ENCODE data around the gene SLC6A12.

SLC6A12 gene

DNA sequence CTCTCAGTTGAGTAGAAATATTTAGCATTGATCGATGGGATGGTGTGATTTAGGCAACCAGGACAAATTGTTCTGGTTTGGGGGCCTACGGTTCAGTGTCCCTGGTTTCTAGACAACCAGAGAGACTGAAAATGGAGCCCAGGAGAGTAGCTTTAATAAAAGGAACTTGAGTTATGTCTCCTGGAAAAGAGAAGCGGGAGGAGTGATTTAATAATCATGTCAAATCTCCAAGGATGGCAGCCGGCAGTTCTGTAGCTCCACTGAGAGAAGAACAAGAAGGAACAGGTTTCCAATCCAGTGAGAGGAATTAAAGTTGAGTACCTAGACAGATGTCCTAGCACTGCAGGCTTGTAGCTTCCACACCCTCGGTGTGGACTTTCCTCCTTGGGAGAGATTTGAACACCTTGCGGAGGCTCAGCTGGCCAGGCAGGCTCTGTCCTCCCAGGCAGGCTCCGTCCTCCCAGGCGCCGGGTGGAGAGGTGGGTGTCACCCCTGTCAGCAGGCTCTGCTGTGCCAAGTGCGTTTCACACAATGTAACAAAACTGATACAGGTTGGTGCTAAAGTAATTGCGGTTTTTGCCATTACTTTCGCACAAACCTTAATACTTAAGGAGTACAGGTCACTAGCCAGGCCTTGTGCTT lies 45.9 kb downstream of the SLC6A12 start:
- no peak overlapping the region for H3K4me3 ChIP-seq (ENCODE audit: low read length)
- no peak for TF ChIP-seq ZNF274 (IDR thresholded peaks at IDR 0.05; ENCODE audit: low read depth, low read length)

DNA sequence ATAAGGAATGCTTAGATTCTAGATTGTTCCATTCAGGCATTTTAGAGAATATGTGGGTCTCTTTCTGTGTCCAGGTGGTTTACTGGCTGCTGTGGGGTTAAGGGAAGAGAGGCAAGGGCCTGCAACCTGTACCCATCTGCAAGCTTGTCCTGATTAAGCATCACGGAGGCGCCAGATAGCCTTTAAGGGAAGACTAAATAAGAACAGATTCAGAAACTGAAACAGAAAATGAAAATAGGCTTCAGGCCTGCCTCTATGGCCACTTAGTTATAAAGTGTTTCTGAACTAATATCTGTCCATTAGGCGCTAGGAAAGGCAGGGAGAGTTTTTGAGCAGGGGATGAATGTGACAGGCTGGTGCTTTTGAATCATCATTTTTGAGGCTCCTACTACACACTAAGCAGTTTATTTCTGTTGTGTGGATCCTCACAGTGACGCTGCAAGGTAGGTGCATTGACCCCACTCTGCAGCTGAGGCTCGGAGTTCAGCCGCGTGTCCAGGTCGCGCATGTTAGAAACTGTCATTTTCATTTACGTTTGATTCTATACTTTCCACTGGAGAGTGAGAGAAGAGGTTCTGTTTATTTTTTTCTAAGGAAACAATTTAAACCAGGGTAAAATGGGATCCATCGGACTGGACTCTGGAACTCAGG lies 47.4 kb downstream of the SLC6A12 start:
- TF ChIP-seq ZNF274 (IDR thresholded peaks at IDR 0.05; ENCODE audit: low read depth, low read length), result no peak
- no peak overlapping the region for H3K4me3 ChIP-seq (ENCODE audit: low read length)

DNA sequence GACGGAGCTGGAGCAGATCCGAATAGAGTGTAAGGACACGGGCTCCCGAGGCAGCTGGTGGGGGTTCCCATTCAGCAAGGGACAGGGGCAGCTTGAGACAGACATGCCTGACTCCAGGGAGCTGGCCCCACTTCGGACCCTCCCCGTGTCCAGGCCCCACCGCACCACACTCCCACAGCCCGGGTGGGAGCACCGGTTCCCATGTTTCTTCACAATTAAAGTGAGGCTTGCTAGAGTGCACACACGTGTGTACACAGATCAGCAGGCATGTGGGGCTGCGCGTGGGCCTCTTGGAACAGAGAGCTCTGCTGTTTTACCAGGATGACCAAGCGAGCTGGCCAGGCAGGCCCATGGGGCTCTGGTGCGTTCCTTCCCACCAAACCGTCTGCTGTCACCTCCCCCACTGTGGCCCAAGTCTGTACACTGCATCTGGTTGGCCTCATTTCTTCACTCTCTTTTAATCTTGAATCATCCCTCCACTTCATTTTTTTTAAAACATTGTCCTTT lies 48.0 kb downstream of the SLC6A12 start:
- no peak for TF ChIP-seq ZNF274 (IDR thresholded peaks at IDR 0.05; ENCODE audit: low read depth, low read length)
- no peak overlapping the region for H3K4me3 ChIP-seq (ENCODE audit: low read length)

DNA sequence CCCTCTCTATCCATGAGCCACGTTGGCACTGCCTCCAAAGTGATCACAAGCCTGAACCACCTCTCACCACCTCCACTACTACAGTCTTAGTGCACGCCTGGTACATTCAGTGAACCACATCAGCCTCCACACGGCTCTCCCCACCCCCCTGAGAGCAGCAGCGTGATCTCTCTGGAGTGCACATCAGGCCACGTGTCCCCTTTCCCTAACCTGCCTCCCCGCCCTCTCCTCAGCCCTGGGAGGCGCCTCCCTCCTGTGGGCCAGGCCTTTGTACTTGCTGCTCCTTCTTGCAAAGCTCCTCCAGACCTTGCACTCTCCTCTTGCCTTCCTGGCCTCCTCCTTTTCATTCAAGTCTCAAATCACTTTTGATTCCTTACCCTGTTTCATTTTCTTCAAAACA lies 49.8 kb downstream of the SLC6A12 start:
- no peak for TF ChIP-seq ZNF274 (IDR thresholded peaks at IDR 0.05; ENCODE audit: low read depth, low read length)
- H3K4me3 ChIP-seq (ENCODE audit: low read length), result no peak overlapping the region

DNA sequence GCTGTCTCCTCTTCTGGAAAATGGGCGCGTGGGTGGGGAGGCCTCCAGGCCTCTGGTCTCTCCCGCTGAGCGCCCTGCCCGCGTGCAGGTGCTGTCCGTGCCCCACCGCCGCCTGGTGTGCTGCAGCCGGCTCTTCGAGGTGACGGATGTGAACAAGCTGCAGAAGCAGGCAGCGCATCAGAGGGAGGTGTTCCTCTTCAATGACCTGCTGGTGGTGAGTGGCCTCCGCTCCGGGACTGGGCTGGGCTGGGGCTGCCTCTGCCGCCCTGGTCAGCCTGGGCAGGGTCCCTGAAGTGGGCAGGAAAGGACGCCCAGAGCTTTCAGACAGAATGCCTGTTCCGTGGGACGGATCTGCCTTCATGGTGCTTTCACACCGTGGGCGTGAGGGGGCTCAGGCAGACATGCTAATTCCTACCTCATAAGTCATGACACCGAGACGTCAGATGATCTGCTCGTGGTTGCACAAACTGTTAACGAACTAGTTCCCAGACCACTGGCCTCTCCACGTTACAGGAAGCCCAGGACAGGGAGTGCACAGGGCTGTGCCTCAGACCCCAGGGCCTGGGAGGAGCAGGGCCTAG lies 50.5 kb downstream of the SLC6A12 start:
- H3K4me3 ChIP-seq (ENCODE audit: low read length), result no peak overlapping the region
- no peak for TF ChIP-seq ZNF274 (IDR thresholded peaks at IDR 0.05; ENCODE audit: low read depth, low read length)

DNA sequence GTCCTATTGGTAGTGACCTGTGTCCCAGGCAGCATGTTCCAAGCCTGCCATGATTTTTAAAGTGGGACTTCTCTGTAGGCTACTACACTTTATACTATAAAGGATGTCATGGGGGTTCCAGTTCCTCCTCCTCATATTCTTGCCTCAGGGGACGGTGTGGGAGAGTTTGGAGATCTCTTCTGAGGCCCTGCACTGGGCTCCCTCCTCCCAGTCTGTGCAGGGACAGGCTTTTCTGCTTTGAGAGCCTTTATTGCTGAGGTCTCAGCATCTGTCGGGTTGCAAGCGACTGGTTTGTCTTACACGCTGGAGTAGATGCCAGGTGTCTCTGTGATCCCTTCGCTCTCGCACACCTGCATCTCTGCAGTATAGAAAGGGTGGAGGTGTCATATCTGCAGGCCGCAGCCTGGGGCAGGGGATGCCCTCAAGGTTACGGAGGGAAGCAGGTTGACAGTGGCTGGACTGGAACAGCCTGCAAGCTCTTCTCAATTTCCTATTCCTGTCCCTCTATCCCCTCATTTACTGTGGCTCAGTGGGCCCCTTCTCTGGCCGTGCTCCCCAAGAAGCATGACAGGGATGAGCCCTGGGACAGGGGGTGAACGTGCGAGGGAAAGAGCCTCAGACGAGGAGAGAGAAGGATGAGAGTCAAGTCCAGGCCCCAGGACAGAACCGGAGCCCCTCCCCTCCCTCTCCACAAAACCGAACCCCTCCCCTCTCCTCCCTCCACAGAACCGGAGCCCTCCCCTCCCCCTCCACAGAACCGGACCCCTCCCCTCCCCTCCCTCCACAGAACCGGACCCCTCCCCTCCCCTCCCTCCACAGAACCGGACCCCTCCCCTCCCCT lies 51.3 kb downstream of the SLC6A12 start:
- no peak for TF ChIP-seq ZNF274 (IDR thresholded peaks at IDR 0.05; ENCODE audit: low read depth, low read length)
- no peak overlapping the region for H3K4me3 ChIP-seq (ENCODE audit: low read length)

DNA sequence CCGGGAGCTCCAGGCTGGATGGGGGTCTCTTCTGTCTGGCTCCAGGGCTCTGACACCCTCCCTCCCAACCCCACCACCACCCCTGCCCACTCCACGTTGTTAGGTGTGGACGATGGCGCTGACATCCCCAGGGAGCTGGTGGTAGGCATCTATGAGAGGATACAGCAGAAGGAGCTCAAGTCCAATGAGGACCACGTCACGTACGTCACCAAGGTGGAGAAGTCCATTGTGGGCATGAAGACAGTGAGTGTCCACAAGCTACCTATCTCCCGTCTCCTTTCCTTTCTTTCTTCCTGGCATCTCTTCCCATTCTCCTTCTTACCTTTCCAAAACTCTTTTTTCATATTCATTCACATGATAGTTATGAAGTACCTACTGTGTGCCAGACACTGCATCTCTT lies 52.1 kb downstream of the SLC6A12 start:
- TF ChIP-seq ZNF274 (IDR thresholded peaks at IDR 0.05; ENCODE audit: low read depth, low read length), result no peak

DNA sequence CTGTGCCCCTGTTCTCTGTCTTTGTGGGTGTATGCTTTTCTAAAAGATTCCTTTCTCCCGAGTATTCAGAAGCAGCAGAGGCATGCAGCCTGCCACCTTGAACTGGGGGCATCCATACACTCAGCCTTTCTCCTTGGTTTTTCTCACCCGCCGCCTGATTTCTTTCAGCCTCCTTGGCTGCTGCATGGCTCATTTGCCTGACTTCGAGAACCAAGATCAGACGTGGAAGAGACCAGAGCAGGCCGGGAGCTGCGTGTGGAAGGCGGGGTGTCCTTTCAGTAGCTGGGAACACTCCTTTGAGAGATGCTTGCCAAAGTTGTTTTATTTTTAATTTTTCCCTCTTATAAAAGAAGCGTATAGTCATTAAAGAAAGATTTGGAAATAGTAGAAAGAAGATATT lies 53.1 kb downstream of the SLC6A12 start:
- no peak overlapping the region for H3K4me3 ChIP-seq (ENCODE audit: low read length)
- no peak for TF ChIP-seq ZNF274 (IDR thresholded peaks at IDR 0.05; ENCODE audit: low read depth, low read length)

More for the DNA sequence above, 52.1 kb downstream of the SLC6A12 start:
- H3K4me3 ChIP-seq (ENCODE audit: low read length), result no peak overlapping the region

DNA sequence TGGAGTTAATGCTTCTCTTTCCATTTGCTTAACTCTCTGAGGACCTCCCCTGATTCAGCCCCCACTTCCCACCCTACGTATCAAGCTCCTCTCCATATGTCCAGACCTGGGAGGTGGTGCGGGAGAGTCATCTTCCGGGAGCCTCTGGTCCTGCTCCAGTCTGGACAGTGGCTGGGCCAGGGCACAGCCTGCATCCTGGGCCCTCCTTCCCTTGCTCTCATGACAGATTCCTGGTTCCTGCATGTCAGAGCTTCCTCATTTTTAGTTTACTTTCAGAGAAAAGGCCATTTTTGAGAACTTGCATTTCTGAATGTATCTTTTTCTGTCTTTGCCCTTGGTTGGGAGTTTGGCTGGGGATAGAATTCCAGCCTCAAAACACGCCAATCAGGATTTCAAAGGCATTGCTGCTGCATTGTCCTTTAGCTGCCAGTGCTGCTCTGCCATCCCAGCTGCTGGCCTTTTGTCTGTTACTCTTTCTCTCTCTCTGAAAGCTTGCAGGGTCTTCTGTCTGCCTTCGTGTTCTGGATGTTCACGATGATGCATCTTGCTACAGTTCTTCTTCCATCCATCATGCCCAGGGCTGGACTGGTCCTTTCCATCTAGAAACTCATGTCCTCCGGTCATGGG lies 54.7 kb downstream of the SLC6A12 start:
- H3K4me3 ChIP-seq (ENCODE audit: low read length), result no peak overlapping the region
- TF ChIP-seq ZNF274 (IDR thresholded peaks at IDR 0.05; ENCODE audit: low read depth, low read length), result no peak

DNA sequence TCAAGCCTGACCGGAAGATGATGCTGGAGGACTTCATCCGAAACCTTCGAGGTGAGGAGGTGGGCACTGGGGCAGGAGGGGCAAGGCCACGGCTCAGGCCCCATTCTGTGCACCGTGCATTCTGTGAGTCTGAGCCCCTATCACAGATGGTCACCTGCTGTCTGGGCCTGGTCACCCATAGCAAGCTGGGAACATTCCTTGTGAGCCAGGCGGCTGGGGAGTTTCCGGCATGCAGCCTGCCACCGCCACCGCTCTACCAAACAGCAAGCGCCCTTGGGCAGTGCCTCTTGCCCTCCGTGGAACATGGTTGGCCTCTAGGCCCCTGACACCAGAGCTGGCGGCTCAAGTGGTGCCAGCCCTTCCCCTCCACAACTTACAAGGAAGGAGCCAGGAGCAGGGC lies 56.3 kb downstream of the SLC6A12 start:
- no peak overlapping the region for H3K4me3 ChIP-seq (ENCODE audit: low read length)
- no peak for TF ChIP-seq ZNF274 (IDR thresholded peaks at IDR 0.05; ENCODE audit: low read depth, low read length)

DNA sequence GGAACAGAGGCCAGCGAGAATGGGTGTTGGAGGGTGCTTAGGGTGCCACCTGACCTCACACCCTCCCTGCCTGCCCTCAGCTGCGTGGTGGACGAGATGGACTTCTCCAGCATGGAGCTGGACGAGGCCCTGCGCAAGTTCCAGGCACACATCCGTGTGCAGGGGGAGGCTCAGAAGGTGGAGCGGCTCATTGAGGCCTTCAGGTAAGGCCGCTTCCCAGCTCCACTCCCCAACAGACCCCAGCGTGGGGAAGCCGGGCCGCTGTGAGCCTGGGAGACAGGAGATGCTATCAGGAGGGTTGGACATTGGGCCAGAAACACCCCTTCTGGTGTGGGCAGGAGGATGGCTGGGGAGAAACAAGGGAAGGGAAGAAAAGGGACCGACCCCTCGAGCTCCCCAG lies 57.0 kb downstream of the SLC6A12 start:
- TF ChIP-seq ZNF274 (IDR thresholded peaks at IDR 0.05; ENCODE audit: low read depth, low read length), result no peak
- H3K4me3 ChIP-seq (ENCODE audit: low read length), result no peak overlapping the region

DNA sequence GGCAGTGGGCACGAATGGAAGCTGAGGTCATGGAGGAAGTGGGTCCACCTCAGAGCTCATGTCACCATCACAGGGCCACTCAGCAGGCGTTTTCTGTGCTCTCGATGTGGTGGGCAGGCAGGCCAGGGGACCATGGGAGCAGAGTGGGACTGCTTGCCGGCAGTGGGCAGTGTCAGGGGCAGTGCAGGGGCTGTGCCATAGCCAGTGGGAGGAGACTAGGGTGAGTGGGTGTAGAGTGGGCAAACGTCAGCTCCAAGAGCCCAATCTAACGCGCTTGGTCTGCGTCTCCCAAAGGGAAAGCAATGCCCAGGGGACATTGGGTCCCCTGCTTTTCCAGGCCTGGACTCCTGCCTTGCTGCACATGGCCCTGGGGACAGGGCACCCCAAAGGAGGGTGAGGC lies 58.3 kb downstream of the SLC6A12 start:
- no peak overlapping the region for H3K4me3 ChIP-seq (ENCODE audit: low read length)
- TF ChIP-seq ZNF274 (IDR thresholded peaks at IDR 0.05; ENCODE audit: low read depth, low read length), result no peak

DNA sequence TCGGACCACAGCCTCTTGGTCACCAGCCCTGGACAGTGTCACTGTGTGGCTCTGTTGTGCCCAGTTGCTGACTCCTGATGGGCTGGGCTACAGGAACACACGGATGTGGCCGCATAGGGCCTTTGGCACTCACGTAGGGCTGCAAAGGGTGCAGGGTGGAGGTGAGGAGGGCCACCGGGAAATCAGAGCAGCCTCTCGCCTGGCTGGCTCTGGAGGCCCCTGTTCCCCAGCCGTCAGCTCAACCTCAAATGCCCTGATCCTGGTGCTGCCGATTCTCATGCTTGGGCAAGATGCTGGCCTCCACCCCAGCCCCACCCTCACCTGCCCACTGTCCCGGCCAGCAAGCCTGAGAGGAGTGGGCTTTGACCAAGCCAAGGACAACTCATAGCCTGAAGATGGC lies 59.0 kb downstream of the SLC6A12 start:
- no peak overlapping the region for H3K4me3 ChIP-seq (ENCODE audit: low read length)
- TF ChIP-seq ZNF274 (IDR thresholded peaks at IDR 0.05; ENCODE audit: low read depth, low read length), result no peak

DNA sequence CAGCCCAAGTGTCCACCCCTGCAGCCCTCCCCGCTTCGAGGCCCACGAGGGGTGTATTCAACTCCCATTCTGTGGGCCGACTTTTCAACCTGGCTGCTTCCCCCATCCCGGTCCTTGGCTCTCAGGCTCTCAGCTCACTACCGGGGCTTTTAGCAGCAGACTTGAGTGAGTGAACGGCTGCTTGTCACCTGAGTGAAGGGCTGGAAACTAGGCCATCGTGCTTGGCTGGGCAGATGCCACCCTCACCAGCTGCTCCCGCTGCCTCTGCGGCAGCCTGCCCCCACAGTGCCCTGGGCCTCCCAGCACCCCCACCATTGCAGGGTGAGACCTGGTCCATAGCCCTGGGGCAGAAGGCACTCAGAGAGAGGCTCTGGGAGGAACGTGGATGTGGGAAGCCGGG lies 59.9 kb downstream of the SLC6A12 start:
- no peak overlapping the region for H3K4me3 ChIP-seq (ENCODE audit: low read length)
- TF ChIP-seq ZNF274 (IDR thresholded peaks at IDR 0.05; ENCODE audit: low read depth, low read length), result no peak
